Activated CD4-positive, alpha-beta T cell treated with anti-CD3 and anti-CD28 coated beads for 1 hour (primary cell): ENCODE measurements around the gene RNU1-4.
"Not testable (repeated sequence)": the region's sequence is repeated elsewhere in the genome, so short reads cannot be mapped to it uniquely, and the experiment has no call there.

ENCODE experiments used
- DNase-seq: peaks from one replicate; pipeline ENCODE4 v3.0.0-alpha.2; 2020

Gene RNU1-4

DNA sequence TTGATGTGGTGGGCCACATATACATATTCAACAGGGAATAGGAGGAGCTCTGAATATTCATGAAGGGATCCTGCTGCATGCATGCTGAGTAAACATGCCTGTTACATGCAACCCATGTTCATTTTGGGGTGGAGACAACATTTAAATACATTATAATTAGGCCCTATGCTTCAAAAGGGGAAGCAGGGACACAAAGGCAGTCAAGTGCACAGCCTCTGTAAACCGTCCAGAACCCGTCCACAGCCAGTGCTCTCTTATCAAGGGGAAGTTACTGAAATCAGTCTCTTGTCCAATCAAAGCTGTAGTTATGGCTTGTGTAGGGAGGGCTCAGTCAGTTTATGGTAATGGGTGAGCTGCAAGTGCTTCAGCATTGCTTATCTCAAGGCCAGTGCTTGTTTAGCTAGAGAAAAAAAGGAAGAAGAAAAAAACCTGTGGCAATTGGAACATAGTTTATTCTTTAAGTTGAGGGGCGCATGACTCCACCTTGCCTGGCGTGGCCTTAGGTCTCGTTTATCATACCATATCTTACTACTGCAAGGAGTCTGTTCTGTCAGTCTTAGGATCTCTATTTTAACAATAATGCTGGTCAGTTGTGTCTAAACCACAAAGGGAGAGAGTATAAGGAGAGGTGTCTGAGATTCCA lies 7.9 kb upstream of the RNU1-4 start:
- not testable (repeated sequence) for DNase-seq

DNA sequence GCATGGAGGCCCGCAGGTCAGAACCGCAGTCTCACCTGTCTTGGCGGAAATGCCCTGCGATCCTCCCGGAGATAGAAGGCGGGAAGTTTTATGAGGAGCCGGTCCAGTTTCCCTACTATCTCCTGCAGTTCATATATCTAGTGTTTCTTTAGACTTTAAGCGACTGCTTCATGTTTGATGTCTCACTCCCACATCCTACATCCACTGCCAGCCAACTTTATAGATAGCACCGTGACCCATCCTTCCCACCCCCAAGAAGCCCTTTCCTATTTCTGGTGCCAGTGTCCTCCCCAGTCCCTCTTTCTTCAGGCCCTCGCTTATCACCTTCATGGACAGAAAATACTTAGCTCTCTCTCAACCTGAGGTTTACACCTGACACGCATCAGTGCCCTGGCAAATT lies 914 bp downstream of the RNU1-4 start:
- not testable (repeated sequence) for DNase-seq

DNA sequence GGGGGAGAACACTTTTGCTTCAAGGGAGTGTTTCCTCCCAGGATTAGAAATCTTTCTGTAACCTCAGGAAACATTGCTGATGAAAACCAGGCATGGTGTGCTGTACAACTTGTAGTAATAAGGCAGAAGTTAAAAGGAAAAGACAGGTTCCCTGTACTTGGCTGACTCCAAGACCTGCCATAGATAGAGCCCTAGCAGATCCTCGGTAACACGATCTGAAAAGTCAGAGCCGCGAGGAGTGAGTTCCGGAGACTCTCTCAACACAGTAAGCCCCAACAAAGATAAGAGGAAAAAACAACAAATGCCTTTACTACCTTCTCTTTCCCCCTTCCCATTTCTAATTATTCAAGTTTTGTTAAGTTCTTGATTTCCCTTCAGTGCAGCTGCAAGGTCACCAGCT lies 7.3 kb downstream of the RNU1-4 start:
- not testable (repeated sequence) for DNase-seq

DNA sequence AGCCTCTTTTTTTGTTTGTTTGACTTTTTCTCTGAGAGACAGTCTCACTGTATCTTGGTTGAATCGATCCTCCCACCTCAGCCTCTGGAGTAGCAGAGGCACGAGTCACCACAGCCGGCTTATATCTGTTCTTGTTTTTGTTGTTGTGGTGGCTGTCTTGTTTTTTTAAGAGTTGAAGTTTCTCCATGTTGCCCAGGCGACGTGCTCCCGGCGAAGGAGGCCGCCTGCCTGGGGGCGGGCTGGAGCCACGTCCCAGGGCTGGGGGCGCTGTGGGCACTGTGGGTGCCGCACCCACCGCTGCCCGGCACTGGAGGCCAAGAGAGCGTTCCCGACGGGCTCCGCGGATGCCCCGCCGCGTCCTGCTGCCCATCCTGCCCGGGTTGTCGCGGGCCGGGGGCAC lies 8.4 kb downstream of the RNU1-4 start:
- DNase-seq = not testable (repeated sequence)

GRCh38 chr1:16749910-16750888 lies 9.9 kb downstream of the RNU1-4 start:
- not testable (repeated sequence) for DNase-seq

DNA sequence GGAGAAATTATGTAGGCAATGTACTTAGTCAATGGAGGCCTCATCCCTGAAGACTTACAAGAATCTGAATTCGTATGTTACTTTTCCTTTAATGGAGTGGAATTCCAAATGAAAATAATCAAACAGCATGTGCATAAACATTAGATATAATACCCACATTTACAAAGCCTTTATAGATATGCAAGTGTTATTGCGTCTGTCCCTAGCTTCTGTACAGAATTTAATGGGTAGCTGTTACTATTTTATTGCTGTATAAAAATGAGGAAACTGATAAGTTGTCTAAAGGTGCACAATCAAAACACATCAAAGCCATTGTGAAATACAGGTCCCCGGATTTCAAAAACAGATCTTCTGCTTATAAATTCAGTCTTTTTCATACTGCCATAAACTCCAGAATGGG lies 12.5 kb downstream of the RNU1-4 start:
- not testable (repeated sequence) for DNase-seq

DNA sequence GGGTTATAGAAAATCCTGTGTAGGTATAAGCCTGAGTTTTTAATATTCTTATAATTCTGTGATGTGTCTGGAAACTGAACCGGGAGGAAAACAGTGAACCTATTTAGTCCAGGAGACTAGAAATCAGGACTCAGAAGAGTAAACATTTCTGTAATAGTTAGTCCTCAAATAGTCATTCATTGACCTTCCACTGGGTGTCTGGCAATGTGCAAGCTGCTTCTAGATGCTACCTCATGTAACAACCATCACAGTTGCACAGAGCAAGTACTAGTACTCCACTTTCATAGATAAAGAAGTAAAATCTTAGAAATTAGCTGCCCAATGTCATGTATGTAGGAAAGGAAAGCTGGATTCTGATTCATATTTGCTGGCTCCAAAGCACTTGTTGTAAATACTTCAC lies 15.1 kb downstream of the RNU1-4 start:
- not testable (repeated sequence) for DNase-seq

DNA sequence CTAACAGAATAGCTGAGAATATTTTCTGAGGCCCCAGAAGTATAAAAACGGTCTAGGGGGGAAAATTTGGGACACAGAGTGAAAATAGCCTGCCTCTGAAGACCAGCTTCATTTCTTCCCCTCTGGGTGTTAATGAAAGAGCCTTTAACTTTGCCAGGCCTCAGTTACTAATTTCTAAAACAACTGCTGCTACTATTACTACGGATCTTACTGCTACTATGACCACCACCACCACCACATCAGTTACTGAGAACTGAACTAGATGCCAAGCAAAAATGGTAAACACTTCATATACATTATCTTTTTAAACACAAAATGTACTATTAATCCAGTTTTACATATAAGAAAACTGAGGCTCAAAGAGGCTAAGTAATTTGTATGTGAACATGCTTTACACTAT lies 15.6 kb downstream of the RNU1-4 start:
- not testable (repeated sequence) for DNase-seq

- not testable (repeated sequence) for DNase-seq
Measured at GRCh38 chr1:16757574-16757973, 17.3 kb downstream of the RNU1-4 start.

DNA sequence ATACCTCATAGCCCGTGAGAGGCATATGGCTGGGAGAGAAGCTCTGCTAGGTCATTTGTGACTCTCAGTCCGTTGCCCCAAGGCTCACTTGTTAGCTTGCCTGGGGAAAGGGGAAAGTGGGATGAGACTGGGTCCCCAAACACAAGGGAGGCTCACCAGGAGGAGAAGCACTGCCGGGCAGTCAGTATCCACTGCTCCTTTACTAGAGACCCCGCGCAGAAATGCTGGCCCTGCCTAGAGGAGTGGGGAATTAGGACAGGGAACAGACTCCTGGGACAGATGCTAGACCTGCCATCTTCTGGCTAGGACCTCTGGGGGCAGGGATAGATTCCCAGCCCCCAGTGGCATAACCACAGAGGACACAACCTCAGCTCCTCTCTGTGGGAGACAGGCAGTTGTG lies 17.7 kb downstream of the RNU1-4 start:
- DNase-seq = not testable (repeated sequence)

DNA sequence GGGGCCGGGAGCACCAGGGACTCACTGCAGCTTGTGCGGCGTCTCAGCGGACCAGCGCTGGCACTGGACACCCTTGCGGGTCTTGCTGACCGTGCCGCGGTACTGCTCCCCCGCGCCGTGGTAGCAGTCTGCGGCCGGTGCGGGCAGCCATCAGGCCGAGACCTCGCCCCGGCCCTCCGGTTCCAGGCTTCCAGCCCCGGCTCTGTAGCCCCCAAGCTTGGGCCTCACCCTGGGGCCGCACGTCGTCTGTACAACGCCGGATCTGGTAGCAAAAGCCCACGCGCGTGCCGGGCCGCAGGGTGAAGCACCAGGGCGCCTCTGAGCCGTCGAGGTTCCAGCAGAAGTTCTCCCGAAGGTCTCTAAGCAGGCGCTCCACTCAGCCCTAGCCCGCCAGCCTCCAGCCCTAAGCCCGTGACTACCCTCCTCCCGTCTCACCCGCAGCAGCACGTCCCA lies 18.8 kb downstream of the RNU1-4 start:
- not testable (repeated sequence) for DNase-seq

- not testable (repeated sequence) for DNase-seq
Measured at GRCh38 chr1:16759650-16760455, 19.5 kb downstream of the RNU1-4 start.

- DNase-seq = not testable (repeated sequence)
Measured at GRCh38 chr1:16760456-16760765, 20.1 kb downstream of the RNU1-4 start.

DNA sequence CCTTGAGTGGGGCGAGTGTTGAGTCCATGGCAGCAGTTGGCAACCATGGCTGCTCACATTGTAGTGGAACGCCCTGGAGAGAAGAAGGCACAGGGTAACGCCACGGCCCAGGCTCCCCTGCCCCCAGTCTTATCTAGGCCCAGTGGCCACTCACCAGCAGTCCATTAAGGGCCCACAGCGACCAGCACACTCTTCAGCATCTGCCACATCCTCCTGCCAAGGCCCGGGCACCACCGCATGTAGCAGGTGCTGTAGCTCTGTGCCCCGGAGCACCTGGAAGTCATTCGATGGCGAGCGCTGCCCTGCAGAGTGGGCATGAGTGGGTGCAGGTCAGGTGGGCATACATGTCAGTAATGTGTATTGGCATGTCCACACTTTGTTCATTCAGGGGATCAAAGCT lies 20.5 kb downstream of the RNU1-4 start:
- DNase-seq = not testable (repeated sequence)

GRCh38 chr1:16764248-16764819 lies 24.0 kb downstream of the RNU1-4 start:
- DNase-seq = not testable (repeated sequence)

DNA sequence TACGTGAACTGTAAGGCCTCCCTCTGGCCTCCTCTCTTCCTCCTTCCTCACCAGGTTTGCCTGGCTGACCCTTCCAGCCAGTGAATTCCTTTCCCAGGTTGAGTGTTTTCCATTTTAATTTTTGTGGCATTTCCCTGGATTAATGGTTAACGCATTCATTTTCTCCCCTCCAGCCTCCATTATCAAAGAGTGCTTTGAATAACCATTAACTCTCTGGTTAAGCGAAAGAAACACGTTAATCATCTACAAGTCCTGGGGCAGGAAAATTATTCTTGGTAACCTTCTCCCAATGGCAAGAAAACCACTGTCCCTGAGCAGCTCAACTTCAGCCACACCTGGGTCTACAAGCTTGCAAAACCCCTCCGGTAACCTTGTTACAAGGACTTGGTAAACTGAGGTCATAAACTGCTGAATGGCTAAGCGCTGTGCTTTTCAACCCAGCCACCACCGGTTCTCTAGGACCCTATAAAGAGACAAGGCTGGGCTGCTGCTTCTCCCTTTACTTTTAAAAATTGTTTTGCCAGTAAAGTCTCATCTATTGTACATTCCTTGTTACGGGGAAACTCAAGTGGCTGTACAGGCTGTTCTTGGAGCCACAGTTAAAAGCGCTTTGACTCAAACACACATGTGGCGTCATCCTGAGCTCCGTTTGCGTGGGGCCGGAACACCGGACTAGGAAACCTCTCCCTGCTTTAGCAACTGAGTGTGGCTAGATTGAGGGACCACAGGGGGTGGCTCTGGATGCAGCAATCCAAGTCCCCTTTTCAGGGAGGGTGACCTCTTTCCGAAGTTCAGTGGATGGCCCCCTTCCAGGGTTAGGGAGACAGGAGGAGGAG lies 24.7 kb downstream of the RNU1-4 start:
- DNase-seq = not testable (repeated sequence)

GRCh38 chr1:16765731-16766605 lies 25.7 kb downstream of the RNU1-4 start:
- DNase-seq = not testable (repeated sequence)

- not testable (repeated sequence) for DNase-seq
Measured at GRCh38 chr1:16766689-16767256, 26.5 kb downstream of the RNU1-4 start.

GRCh38 chr1:16770139-16770759 lies 29.9 kb downstream of the RNU1-4 start:
- DNase-seq = not testable (repeated sequence)
